Thoracic aorta (tissue), 2 donors: ENCODE results near the gene UGT1A8. TPM values are rescaled to one million over a fixed set of nuclear protein-coding genes. Genes with fewer than 3 reads are reported as not detected.

Source experiments
- ATAC-seq: fragments of 150-250 bp; one replicate; pipeline ENCODE4 v1.8.0; 2017; ENCODE audit warnings: low read depth; ENCODE audit not compliant: insufficient number of reproducible peaks, low FRiP score
- DNase-seq: peaks from one replicate; pipeline ENCODE4 v3.0.0-alpha.2; 2020; ENCODE audit warnings: low spot score
- H3K27ac ChIP-seq, 2 donors: fragments of 200-600 bp; sonication (generic); 1 replicate in 1 of 2; 2 replicates in 1 of 2; pipeline ENCODE4 v1.5.1; 2016; ENCODE audit warnings: mild to moderate bottlenecking in 2 of 2, moderate library complexity in 2 of 2
- H3K27me3 ChIP-seq: fragments of 200-600 bp; sonication (generic); replicated peaks from 2 replicates; pipeline ENCODE4 v1.6.0; 2016; ENCODE audit warnings: mild to moderate bottlenecking; ENCODE audit not compliant: insufficient read depth
- H3K36me3 ChIP-seq: fragments of 200-600 bp; sonication (generic); one replicate; pipeline ENCODE4 v1.5.1; 2016
- H3K4me1 ChIP-seq, 2 donors: fragments of 200-600 bp; sonication (generic); 1 replicate in 1 of 2; 2 replicates in 1 of 2; pipeline versions ENCODE4 v1.5.1 to v1.6.0; 2016; ENCODE audit warnings: low read depth in 2 of 2, mild to moderate bottlenecking in 1 of 2; ENCODE audit not compliant: control insufficient read depth in 1 of 2
- H3K4me3 ChIP-seq: fragments of 200-600 bp; sonication (generic); 2 replicates; pipeline ENCODE4 v1.5.1; 2016; ENCODE audit warnings: mild to moderate bottlenecking
- H3K9me3 ChIP-seq: fragments of 200-600 bp; sonication (generic); 2 replicates; pipeline ENCODE4 v1.5.1; 2016
- CTCF ChIP-seq: fragments of 200-600 bp; sonication (generic); IDR thresholded peaks from one replicate; pipeline ENCODE4 v1.5.1; 2019; ENCODE audit warnings: antibody characterized with exemption
- total RNA-seq, 2 donors: library from RNA; depleted of rRNA; stranded (reverse); fragments of >200 nt; gene quantifications; one replicate each; pipeline versions ENCODE4 v1.1.0 to v1.2.3, GENCODE V29; 2016

The UGT1A8 gene
- total RNA-seq, 2 donors from 2014 or later, result not detected

- no peak overlapping the region for H3K27ac ChIP-seq
- ATAC-seq (no peak), DNase-seq (no peak)
- no peaks in the 10 kb centered on the region for H3K27me3 ChIP-seq
- no peak for TF ChIP-seq CTCF
- peaks cover 0 to 7% of the 10 kb centered on the region in 2 donors for H3K4me1 ChIP-seq
- H3K4me3 ChIP-seq, result no peak overlapping the region
- H3K9me3 ChIP-seq, result no peaks in the 10 kb centered on the region
- H3K36me3 ChIP-seq, result no peaks in the 10 kb centered on the region
Measured at GRCh38 chr2:233702238-233702637, 84.8 kb downstream of the UGT1A8 start.

GRCh38 chr2:233705911-233706506 is 88.6 kb downstream of the UGT1A8 start:
- H3K4me3 ChIP-seq, result no peak overlapping the region
- no peaks in the 10 kb centered on the region for H3K36me3 ChIP-seq
- H3K27me3 ChIP-seq, result no peaks in the 10 kb centered on the region
- no peak for ATAC-seq
- H3K4me1 ChIP-seq, result peaks cover 0 to 4% of the 10 kb centered on the region in 2 donors
- peak overlapping the region in 1 of 2 donors; percentile 4 for H3K27ac ChIP-seq
- no peaks in the 10 kb centered on the region for H3K9me3 ChIP-seq
- no peak for TF ChIP-seq CTCF
- DNase-seq, result no peak

GRCh38 chr2:233706720-233707119 is 89.3 kb downstream of the UGT1A8 start:
- Histone ChIP-seq H3K4me1 (peaks cover 0 to 4% of the 10 kb centered on the region in 2 donors), H3K36me3 (no peaks in the 10 kb centered on the region), H3K27me3 (no peaks in the 10 kb centered on the region), H3K9me3 (no peaks in the 10 kb centered on the region), H3K4me3 (no peak overlapping the region), H3K27ac (peak overlapping the region in 1 of 2 donors; percentile 4)
- TF ChIP-seq CTCF, result no peak
- ATAC-seq, result no peak
- no peak for DNase-seq

- Histone ChIP-seq H3K9me3 (no peaks in the 10 kb centered on the region), H3K4me3 (no peak overlapping the region), H3K4me1 (peaks cover 0 to 4% of the 10 kb centered on the region in 2 donors), H3K27ac (no peak overlapping the region), H3K27me3 (no peaks in the 10 kb centered on the region), H3K36me3 (no peaks in the 10 kb centered on the region)
- ATAC-seq (no peak), DNase-seq (no peak)
- no peak for TF ChIP-seq CTCF
Measured at GRCh38 chr2:233707940-233708644, 90.7 kb downstream of the UGT1A8 start.

GRCh38 chr2:233708942-233709341 is 91.5 kb downstream of the UGT1A8 start:
- Histone ChIP-seq H3K27me3 (no peaks in the 10 kb centered on the region), H3K36me3 (no peaks in the 10 kb centered on the region), H3K4me1 (peaks cover 0 to 4% of the 10 kb centered on the region in 2 donors), H3K9me3 (no peaks in the 10 kb centered on the region), H3K27ac (no peak overlapping the region), H3K4me3 (no peak overlapping the region)
- DNase-seq (no peak), ATAC-seq (no peak)
- TF ChIP-seq CTCF, result no peak
